ENCODE results near the gene RABGGTB.

RABGGTB gene

DNA sequence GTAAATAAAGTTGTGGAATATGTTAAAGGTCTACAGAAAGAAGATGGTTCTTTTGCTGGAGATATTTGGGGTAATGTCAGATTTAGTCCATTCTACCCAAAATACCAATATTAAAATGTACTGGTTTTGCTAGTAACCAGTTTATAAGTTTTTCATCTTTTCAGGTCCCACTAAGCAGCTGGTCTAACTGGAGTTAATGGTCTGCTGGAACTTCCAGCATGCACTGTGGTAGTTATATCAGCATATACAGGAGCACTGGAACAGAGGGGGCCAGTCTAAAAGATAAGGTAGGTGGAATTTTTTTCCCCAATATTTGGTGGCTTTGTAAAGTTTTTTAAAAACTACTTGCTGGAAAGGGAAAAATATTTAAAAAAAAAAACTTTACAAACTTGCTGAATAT, 3.9 kb downstream of the RABGGTB start:
- TF ChIP-seq, protein P1, sequence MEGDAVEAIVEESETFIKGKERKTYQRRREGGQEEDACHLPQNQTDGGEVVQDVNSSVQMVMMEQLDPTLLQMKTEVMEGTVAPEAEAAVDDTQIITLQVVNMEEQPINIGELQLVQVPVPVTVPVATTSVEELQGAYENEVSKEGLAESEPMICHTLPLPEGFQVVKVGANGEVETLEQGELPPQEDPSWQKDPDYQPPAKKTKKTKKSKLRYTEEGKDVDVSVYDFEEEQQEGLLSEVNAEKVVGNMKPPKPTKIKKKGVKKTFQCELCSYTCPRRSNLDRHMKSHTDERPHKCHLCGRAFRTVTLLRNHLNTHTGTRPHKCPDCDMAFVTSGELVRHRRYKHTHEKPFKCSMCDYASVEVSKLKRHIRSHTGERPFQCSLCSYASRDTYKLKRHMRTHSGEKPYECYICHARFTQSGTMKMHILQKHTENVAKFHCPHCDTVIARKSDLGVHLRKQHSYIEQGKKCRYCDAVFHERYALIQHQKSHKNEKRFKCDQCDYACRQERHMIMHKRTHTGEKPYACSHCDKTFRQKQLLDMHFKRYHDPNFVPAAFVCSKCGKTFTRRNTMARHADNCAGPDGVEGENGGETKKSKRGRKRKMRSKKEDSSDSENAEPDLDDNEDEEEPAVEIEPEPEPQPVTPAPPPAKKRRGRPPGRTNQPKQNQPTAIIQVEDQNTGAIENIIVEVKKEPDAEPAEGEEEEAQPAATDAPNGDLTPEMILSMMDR (IDR thresholded peaks at IDR 0.05; ENCODE audit: low read depth, low read length): no peak
- DNase-seq (ENCODE audit: extremely low read depth, low read depth): no peak

DNA sequence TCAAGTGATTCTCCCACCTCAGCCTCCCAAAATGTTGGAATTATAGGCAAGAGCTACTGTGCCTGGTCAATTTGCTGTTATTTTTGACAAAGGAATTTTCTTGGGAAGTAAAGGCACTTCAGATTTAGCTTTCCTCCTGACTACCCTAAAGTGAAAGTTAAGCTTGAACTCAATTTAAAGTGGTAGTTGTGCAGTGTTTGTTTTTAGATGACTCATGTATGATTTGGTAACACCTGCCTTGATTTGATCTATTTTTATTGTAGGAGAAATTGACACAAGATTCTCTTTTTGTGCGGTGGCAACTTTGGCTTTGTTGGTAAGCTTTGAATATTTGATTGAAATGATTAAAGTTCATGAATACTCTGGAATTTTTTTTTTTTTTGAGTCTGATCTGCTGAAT, 5.0 kb downstream of the RABGGTB start:
- DNase-seq (ENCODE audit: extremely low read depth, low read depth): no peak
- TF ChIP-seq, protein P1 (IDR thresholded peaks at IDR 0.05; ENCODE audit: low read depth, low read length): no peak

DNA sequence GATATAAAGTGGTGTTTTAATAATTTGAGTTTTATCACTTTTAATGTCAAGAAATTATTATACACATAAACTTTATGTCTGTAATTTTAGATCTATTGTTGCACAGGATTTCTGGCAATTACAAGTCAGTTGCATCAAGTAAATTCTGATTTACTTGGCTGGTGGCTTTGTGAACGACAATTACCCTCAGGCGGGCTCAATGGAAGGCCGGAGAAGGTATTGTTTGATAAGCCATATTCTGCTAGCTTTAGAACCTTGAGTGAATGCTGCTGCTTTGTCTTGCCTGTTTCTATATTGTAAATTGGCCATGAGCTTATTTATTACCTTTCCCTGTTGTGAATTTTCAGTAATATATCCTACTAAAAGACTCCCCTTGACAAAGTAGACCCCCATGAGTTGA, 6.0 kb downstream of the RABGGTB start:
- no peak for DNase-seq (ENCODE audit: extremely low read depth, low read depth)
- TF ChIP-seq, protein P1 (IDR thresholded peaks at IDR 0.05; ENCODE audit: low read depth, low read length): no peak

DNA sequence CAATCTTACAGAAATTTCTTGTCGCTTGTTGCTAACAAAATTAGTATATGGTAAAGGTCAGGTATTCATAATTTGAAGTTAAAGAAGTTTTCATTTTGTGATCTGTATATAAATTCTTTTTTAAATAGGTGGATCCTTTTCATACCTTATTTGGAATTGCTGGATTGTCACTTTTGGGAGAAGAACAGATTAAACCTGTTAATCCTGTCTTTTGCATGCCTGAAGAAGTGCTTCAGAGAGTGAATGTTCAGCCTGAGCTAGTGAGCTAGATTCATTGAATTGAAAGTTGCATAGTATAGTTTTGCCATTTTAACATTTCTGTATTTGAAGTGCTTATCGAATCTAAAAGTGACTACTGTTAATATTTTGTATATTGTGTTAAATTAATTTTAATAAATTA, 8.3 kb downstream of the RABGGTB start:
- DNase-seq (ENCODE audit: extremely low read depth, low read depth): no peak
- TF ChIP-seq, protein P1 (IDR thresholded peaks at IDR 0.05; ENCODE audit: low read depth, low read length): no peak

DNA sequence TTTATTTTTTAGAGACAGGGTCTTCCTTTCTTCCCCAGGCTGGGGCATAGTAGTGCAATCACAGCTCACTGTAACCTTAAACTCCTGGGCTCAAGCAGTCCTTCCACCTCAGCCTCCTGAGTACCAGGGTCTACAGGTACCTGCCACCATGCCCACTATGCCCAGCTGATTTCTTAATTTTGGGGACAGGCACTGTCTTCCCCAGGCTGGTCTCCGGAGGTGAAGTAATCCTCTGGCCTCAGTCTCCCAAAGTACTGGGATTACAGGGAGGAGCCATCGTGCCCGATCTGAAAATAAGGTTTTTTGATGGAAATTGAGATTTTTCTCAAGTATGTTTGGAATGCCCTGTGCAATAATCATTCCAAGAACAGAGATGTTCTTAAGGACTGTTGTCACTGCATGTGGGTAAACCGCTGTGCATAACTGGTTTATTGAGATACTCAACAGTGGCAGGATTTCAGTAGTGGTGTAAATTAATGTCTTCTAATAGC, 9.7 kb downstream of the RABGGTB start:
- no peak for DNase-seq (ENCODE audit: extremely low read depth, low read depth)
- TF ChIP-seq, protein P1 (IDR thresholded peaks at IDR 0.05; ENCODE audit: low read depth, low read length): no peak

DNA sequence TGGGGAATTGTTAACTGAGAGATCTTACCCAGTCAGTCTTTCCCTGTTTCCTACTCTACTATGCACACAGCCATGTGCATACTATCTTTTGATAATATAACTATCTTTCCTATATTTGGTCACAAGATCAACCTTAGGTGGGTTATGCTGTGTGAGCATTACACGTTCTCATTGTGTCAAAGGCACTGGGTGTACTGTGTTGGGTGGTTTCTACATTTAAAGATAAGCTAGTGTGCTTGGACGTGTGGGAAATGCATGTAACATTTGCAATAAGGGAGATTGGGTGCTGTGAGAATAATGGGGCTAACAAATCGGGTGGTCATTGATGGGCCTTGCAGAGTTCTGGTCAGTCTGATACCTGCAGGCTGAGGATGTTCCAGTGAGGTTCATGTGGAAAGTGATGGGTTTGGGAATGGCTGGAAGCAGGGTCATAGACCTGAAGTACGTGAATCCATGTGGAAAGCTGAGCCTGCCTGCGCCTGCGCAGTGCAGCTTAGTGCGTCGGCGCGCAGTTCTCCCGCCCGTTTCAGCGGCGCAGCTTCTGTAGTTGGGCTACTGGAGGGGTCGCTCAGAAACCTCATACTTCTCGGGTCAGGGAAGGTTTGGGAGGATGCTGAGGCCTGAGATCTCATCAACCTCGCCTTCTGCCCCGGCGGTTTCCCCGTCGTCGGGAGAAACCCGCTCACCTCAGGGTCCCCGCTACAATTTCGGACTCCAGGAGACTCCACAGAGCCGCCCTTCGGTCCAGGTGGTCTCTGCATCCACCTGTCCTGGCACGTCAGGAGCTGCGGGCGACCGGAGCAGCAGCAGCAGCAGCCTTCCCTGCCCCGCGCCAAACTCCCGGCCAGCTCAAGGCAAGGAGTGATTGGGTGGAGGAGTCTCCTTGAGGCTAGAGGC, 10.6 kb downstream of the RABGGTB start, which contains the start of gene MSH4:
MSH4 (plus strand) TSS at position 507 of the 897 bp plus-strand sequence; CDS start at position 611, 104 bp downstream.
- no peak for DNase-seq (ENCODE audit: extremely low read depth, low read depth)
- TF ChIP-seq, protein P1 (IDR thresholded peaks at IDR 0.05; ENCODE audit: low read depth, low read length): no peak

DNA sequence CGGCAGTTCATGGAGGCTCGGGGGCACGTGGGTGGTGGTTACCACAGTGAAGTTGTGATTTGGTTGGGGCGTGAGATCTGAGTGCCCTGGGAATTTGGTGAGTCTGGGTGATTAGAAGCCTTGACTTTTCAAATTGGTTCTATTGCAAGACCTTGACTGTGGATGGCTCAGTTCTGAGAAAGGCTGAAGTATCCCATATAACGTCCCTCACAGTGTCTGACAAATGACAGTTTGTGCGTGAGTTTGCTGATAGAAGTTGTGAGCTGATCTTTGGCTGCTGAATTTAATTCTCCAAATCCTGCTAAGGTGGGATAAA, 11.2 kb downstream of the RABGGTB start:
- DNase-seq (ENCODE audit: extremely low read depth, low read depth): no peak
- TF ChIP-seq, protein P1 (IDR thresholded peaks at IDR 0.05; ENCODE audit: low read depth, low read length): no peak
